HCT116 (cell line): ENCODE measurements around the gene IL17RD. TPM values are rescaled to one million over a fixed set of nuclear protein-coding genes. Genes with fewer than 3 reads are reported as not detected.

Experiments
- ATAC-seq: fragments of 200-7000 bp; cut with Tn5 transposase; 2 replicates; pipeline ENCODE4 v1.9.1; 2020; ENCODE audit warnings: mild to moderate bottlenecking, moderate library complexity
- BruUV-seq: library from RNA; stranded (reverse); fragments of 400-500 nt; replicated peaks from 2 replicates; lab custom pipeline; 2021; lab: Mats Ljungman, UMichigan
- CTCF ChIA-PET: fragments of 300-600 bp; sonication (Branson Sonifier 250); formaldehyde crosslinking; loops from one replicate; lab custom pipeline; 2021; ENCODE audit warnings: antibody characterized with exemption; lab: Charles Lee
- POLR2A ChIA-PET: fragments of 300-600, 350-600 bp; sonication (Branson Sonifier 250); formaldehyde crosslinking; loops from one replicate; lab custom pipeline; 2021; ENCODE audit warnings: antibody characterized with exemption; lab: Charles Lee
- RAD21 ChIA-PET, 2 experiments: fragments of 300-600 bp; sonication (Branson Sonifier 250); formaldehyde crosslinking; loops; one replicate each; lab custom pipeline; 2023; ENCODE audit warnings: low total read pairs in 2 of 2; ENCODE audit not compliant: uncharacterized antibody in 2 of 2, unreplicated experiment in 2 of 2, low non-redundant PET in 1 of 2; lab: Charles Lee
- DNase-seq: peaks from one replicate; pipeline ENCODE4 v3.0.0-alpha.2; 2010; ENCODE audit warnings: low read depth, low spot score
- H2AFZ ChIP-seq: fragments of 200-600 bp; shearing (Covaris generic), sonication (generic); 2 replicates; pipeline ENCODE4 v1.6.1; 2017; ENCODE audit warnings: low read depth, mixed run types, mixed read lengths, antibody characterized with exemption, low read length; ENCODE audit not compliant: poor library complexity, severe bottlenecking
- H3K27ac ChIP-seq: 2 replicates; pipeline ENCODE4 v1.5.1; 2012; ENCODE audit warnings: low read depth, low read length
- H3K27me3 ChIP-seq: fragments of 200-600 bp; sonication (generic); 2 replicates; pipeline ENCODE4 v1.6.1; 2016; ENCODE audit warnings: mixed run types, low read length, mixed read lengths; ENCODE audit not compliant: insufficient read depth
- H3K36me3 ChIP-seq, 2 experiments: fragments of 200-500 bp in 1 of 2; fragments of 200-600 bp in 1 of 2; sonication (Bioruptor generic) in 1 of 2; sonication (generic) in 1 of 2; 2 replicates each; pipeline versions ENCODE4 v1.5.1 to v1.6.1; 2014 to 2016; ENCODE audit warnings: low read length in 2 of 2, inconsistent platforms in 1 of 2, mixed read lengths in 1 of 2, mixed run types in 1 of 2; ENCODE audit not compliant: insufficient read depth in 2 of 2, control insufficient read depth in 1 of 2
- H3K4me1 ChIP-seq, 2 experiments: fragments of 200-600 bp in 1 of 2; sonication (generic) in 1 of 2; 2 replicates each; pipeline versions ENCODE4 v1.5.1 to v1.6.1; 2012 to 2017; ENCODE audit warnings: low read length in 2 of 2, inconsistent platforms in 1 of 2, mild to moderate bottlenecking in 1 of 2, mixed read lengths in 1 of 2, mixed run types in 1 of 2, moderate library complexity in 1 of 2; ENCODE audit not compliant: insufficient read depth in 2 of 2, control insufficient read depth in 1 of 2
- H3K4me2 ChIP-seq: fragments of 200-600 bp; sonication (generic); 2 replicates; pipeline ENCODE4 v1.6.1; 2017; ENCODE audit warnings: mixed run types, low read length, mixed read lengths
- H3K4me3 ChIP-seq, 2 experiments: fragments of 200-600 bp in 1 of 2; sonication (generic) in 1 of 2; replicated peaks in 1 of 2; 2 replicates each; pipeline ENCODE4 v1.5.1; 2011 to 2016; ENCODE audit warnings: low read length in 2 of 2, control low read depth in 1 of 2, low read depth in 1 of 2, mild to moderate bottlenecking in 1 of 2, mixed read lengths in 1 of 2, mixed run types in 1 of 2
- H3K79me2 ChIP-seq: fragments of 200-600 bp; sonication (generic); 2 replicates; pipeline ENCODE4 v1.6.1; 2017; ENCODE audit warnings: mild to moderate bottlenecking, mixed run types, low read length, moderate library complexity, mixed read lengths; ENCODE audit not compliant: insufficient read depth
- H3K9ac ChIP-seq: fragments of 200-600 bp; sonication (generic); 2 replicates; pipeline ENCODE4 v1.6.1; 2016; ENCODE audit warnings: low read length, mixed read lengths
- H3K9me2 ChIP-seq: fragments of 200-600 bp; sonication (generic), shearing (Covaris generic); 2 replicates; pipeline ENCODE4 v1.6.1; 2017; ENCODE audit warnings: mixed run types, mild to moderate bottlenecking, moderate library complexity; ENCODE audit not compliant: insufficient read depth
- H3K9me3 ChIP-seq, 2 experiments: fragments of 200-500 bp in 1 of 2; fragments of 200-600 bp in 1 of 2; sonication (Bioruptor generic) in 1 of 2; sonication (generic) in 1 of 2; 2 replicates each; pipeline ENCODE4 v1.6.1; 2014 to 2017; ENCODE audit warnings: low read length in 2 of 2, mixed read lengths in 2 of 2, inconsistent platforms in 1 of 2, low read depth in 1 of 2, mild to moderate bottlenecking in 1 of 2, mixed run types in 1 of 2, moderate library complexity in 1 of 2; ENCODE audit not compliant: control insufficient read depth in 1 of 2, insufficient read depth in 1 of 2
- H4K20me1 ChIP-seq: fragments of 200-600 bp; sonication (generic), shearing (Covaris generic); 2 replicates; pipeline ENCODE4 v1.6.1; 2017; ENCODE audit warnings: mixed run types, mild to moderate bottlenecking, moderate library complexity; ENCODE audit not compliant: insufficient read depth
- JUND ChIP-seq: IDR thresholded peaks from 2 replicates; pipeline ENCODE4 v1.6.1; 2012
- RAD21 ChIP-seq: IDR thresholded peaks from 2 replicates; pipeline ENCODE4 v1.6.1; 2012; ENCODE audit warnings: low read depth, mild to moderate bottlenecking
- REST ChIP-seq: IDR thresholded peaks from 2 replicates; pipeline ENCODE4 v1.6.1; 2012; ENCODE audit warnings: low read depth
- YY1 ChIP-seq: IDR thresholded peaks from 2 replicates; pipeline ENCODE4 v1.6.1; 2011; ENCODE audit warnings: low read length, low read depth, moderate library complexity, mild to moderate bottlenecking; ENCODE audit not compliant: insufficient replicate concordance; ENCODE audit errors: extremely low read depth
- intact Hi-C: fragments of 100-400 bp; cut with micrococcal nuclease; formaldehyde crosslinking; loops from 2 replicates; pipeline ENCODE4 v1.10.0; 2022
- total RNA-seq: library from RNA; stranded (reverse); gene quantifications from one replicate; pipeline ENCODE4 v1.2.1, GENCODE V29; 2021; ENCODE audit not compliant: unreplicated experiment

IL17RD gene
- total RNA-seq, 1 experiment from 2014 or later, result 12.3 TPM

GRCh38 chr3:57168151-57168550 lies 3.0 kb upstream of the IL17RD start (continued):
- TF ChIP-seq YY1, result no peak
- TF ChIP-seq REST, result no peak
- no peak for TF ChIP-seq JUND

- H3K9me3 ChIP-seq, result no peaks in the 10 kb centered on the region
- H3K36me3 ChIP-seq, result no peaks in the 10 kb centered on the region
- H2AFZ ChIP-seq, result no peak overlapping the region
- no TSS peak for BruUV-seq
- no peaks in the 10 kb centered on the region for H3K9me2 ChIP-seq
- POLR2A ChIA-PET, result no interaction called here
- H3K4me1 ChIP-seq, result peaks cover 3 to 31% of the 10 kb centered on the region in 2 experiments; a peak in 3 of 4 replicates
- H3K79me2 ChIP-seq, result no peaks in the 10 kb centered on the region
- H3K4me2 ChIP-seq, result no peak overlapping the region
- CTCF ChIA-PET, result interaction anchor here (0.9 kb wide), 1 partner anchor 14 kb away, joined by 3 read pairs; no protein-coding TSS in a partner anchor
- TF ChIP-seq REST (no peak), RAD21 (no peak)
- DNase-seq (no peak), ATAC-seq (no peak)
- no peak overlapping the region for H3K9ac ChIP-seq
- H3K27ac ChIP-seq, result no peak overlapping the region
- RAD21 ChIA-PET, result no interaction called here
- no peaks in the 10 kb centered on the region for H3K27me3 ChIP-seq
- no peak overlapping the region for H3K4me3 ChIP-seq
- intact Hi-C loops, result no loop called here
- no peaks in the 10 kb centered on the region for H4K20me1 ChIP-seq
These were observed 1.5 kb upstream of the IL17RD start for GRCh38 chr3:57166660-57167059.
